Dendritic cell treated with granulocyte-macrophage colony-stimulating factor and Interleukin-4, amounts not matched to agents 40 ng/mL and 50 ng/mL, for 4 days (primary cell): ENCODE results near the gene DNAJC7.
A peak's percentile ranks its signal among the peaks of the same experiment; 100 is the strongest.

Experiments used
- H3K27ac Mint-ChIP-seq: one replicate; pipeline ENCODE4 v1.8.0; 2022; ENCODE audit warnings: mild to moderate bottlenecking, mixed read lengths
- H3K27me3 Mint-ChIP-seq: one replicate; pipeline ENCODE4 v1.8.0; 2022; ENCODE audit warnings: mild to moderate bottlenecking, mixed read lengths
- H3K36me3 Mint-ChIP-seq: one replicate; pipeline ENCODE4 v1.8.0; 2022; ENCODE audit warnings: low read depth, mixed read lengths
- H3K4me1 Mint-ChIP-seq: one replicate; pipeline ENCODE4 v1.8.0; 2022; ENCODE audit warnings: low read depth, mixed read lengths
- H3K4me3 Mint-ChIP-seq: one replicate; pipeline ENCODE4 v1.8.0; 2022; ENCODE audit warnings: mild to moderate bottlenecking, moderate library complexity, mixed read lengths
- H3K9me3 Mint-ChIP-seq: one replicate; pipeline ENCODE4 v1.8.0; 2022; ENCODE audit warnings: mixed read lengths
- intact Hi-C: fragments of 100-400 bp; cut with micrococcal nuclease; formaldehyde crosslinking; loops from one replicate; pipeline ENCODE4 v1.15.0; 2022

Gene DNAJC7

DNA sequence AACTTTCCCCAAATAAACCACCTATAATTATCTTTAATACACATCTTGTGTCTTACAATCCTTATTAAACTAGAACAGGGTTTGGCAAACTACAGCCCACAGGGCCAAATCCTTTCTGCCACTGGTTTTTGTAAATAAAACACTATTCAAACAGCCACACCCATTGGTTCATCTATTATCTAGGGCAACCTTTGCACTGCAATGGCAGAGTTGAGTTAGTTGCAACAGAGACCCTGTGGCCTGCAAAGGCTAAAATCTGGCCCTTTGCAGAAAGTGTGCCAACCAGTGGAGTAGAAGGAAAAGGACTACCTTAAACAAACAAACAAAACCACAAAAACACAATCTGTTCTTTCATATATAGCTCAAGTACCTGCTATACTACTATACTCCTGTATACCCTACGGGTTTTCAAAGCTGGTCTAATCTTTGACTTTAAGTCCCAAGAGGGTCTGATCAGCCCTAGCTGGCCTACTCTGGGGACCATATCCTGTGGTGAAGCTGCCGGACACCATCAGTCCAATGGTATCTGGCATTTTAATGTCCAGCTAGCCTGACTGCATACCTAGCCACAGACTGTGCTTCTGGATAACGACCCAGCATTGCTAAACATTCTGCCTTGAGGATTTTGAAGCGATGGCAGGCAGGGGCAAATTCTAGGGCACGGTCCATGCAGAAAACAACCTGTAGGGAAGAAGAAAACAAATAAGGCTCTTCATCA is 27.4 kb downstream of the DNAJC7 start:
- Mint-ChIP-seq H3K4me1 (no peaks in the 10 kb centered on the region), H3K27me3 (no peaks in the 10 kb centered on the region), H3K27ac (no peak overlapping the region), H3K9me3 (no peaks in the 10 kb centered on the region), H3K4me3 (no peak overlapping the region), H3K36me3 (peaks cover 100% of the 10 kb centered on the region)
- intact Hi-C loops = no loop called here

DNA sequence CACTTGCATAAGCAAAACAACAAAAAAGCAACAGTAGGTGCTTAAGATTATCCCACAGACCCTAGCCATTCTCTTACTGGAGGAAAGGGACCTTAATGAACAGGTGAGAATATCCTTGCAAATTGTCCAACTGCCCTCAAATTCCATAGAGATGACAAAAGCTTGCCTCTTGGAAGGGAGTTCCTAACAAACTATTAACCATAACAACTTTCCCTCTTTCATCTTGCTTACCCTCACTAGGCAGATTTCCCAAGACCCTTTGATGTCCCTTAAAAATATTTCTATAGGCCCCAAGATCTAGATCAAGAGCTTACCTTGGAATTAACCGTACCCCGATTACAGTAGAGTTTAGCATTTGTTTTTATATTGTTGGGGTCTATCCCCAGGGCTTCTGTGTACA is 28.8 kb downstream of the DNAJC7 start:
- Mint-ChIP-seq H3K4me3 (no peak overlapping the region), H3K36me3 (peaks cover 100% of the 10 kb centered on the region), H3K9me3 (no peaks in the 10 kb centered on the region), H3K27ac (no peak overlapping the region), H3K4me1 (no peaks in the 10 kb centered on the region), H3K27me3 (no peaks in the 10 kb centered on the region)
- intact Hi-C loops = no loop called here

DNA sequence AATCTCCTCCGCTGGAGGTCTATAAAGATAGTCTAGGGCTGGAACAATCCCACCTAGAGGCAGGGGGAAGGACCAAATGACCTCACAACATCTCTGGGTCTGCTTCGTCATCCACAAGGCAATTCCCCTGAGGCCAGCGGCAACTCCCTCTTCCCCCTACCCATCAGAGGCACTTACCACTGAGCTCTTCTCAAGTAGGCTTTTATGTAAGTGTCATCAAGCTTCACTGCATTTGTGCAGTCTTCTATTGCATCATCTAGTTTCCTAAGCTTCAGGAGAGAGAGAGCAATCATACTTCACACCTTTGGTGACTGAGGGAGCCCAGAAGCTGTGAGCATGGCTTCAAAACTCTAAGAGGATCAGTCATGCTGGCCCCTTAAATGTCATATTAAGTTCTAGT is 29.6 kb downstream of the DNAJC7 start:
- Mint-ChIP-seq H3K36me3 (peaks cover 100% of the 10 kb centered on the region), H3K4me3 (no peak overlapping the region), H3K27ac (no peak overlapping the region), H3K9me3 (no peaks in the 10 kb centered on the region), H3K27me3 (no peaks in the 10 kb centered on the region), H3K4me1 (no peaks in the 10 kb centered on the region)
- intact Hi-C loops = no loop called here

DNA sequence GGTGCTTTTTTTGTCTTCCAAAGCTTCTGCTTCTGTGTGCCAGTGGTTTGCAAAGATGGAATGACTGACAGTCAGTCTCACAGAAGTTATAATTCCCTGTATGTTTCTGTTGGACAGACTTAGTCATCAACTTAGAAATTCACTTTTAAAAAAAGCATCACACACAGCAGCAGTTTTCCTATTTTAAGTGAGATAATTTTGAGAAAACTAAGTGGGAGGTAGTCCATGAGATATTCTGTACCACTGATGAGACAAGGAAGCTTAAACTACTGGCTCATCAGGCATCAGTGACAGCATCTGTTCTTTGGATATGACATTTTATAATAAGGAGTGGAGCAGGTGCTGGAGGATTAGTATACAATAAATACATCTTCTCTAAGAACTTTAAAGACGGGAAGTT is 30.6 kb downstream of the DNAJC7 start:
- intact Hi-C loops = no loop called here
- Mint-ChIP-seq H3K4me1 (no peaks in the 10 kb centered on the region), H3K4me3 (no peak overlapping the region), H3K36me3 (peaks cover 100% of the 10 kb centered on the region), H3K27ac (no peak overlapping the region), H3K27me3 (no peaks in the 10 kb centered on the region), H3K9me3 (no peaks in the 10 kb centered on the region)

DNA sequence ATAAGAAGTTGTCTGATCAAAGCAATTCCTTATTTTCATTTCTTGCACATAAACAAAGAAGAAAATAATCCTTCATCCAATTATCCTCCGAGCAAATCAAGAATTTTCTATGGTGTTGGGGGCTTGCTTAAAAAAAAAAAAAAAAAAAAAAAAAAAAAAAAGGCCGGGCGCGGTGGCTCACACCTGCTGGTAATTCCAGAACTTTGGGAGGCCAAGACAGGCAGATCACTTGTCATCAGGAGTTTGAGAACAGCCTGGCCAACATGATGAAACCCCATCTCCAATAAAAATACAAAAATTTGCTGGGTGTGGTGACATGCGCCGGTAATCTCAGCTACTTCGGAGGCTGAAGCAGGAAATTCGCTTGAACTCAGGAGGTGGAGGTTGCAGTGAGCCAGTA is 31.3 kb downstream of the DNAJC7 start:
- no peak overlapping the region for H3K4me3 Mint-ChIP-seq
- H3K9me3 Mint-ChIP-seq = no peaks in the 10 kb centered on the region
- intact Hi-C loops = no loop called here
- no peaks in the 10 kb centered on the region for H3K4me1 Mint-ChIP-seq
- H3K27ac Mint-ChIP-seq = no peak overlapping the region
- H3K36me3 Mint-ChIP-seq = peaks cover 100% of the 10 kb centered on the region
- H3K27me3 Mint-ChIP-seq = no peaks in the 10 kb centered on the region

DNA sequence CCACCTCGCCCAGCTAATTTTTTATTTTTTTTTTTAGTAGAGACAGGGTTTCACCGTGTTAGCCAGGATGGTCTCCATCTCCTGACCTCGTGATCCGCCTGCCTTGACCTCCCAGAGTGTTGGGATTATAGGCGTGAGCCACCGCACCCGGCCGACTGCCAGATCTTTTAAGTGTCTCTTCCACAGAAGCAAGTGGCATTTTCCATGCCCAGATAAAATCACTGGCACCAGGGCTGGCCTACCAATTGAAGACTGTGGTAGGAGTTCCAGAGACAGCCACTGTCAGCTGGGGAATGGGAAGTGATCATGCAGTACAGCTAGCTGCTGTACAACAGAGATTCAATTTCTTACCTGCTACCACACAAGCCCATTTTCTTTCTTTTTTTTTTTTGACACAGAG is 32.8 kb downstream of the DNAJC7 start:
- H3K27me3 Mint-ChIP-seq = no peaks in the 10 kb centered on the region
- peaks cover 100% of the 10 kb centered on the region for H3K36me3 Mint-ChIP-seq
- no peaks in the 10 kb centered on the region for H3K9me3 Mint-ChIP-seq
- H3K4me3 Mint-ChIP-seq = no peak overlapping the region
- no peak overlapping the region for H3K27ac Mint-ChIP-seq
- intact Hi-C loops = no loop called here
- H3K4me1 Mint-ChIP-seq = no peaks in the 10 kb centered on the region

DNA sequence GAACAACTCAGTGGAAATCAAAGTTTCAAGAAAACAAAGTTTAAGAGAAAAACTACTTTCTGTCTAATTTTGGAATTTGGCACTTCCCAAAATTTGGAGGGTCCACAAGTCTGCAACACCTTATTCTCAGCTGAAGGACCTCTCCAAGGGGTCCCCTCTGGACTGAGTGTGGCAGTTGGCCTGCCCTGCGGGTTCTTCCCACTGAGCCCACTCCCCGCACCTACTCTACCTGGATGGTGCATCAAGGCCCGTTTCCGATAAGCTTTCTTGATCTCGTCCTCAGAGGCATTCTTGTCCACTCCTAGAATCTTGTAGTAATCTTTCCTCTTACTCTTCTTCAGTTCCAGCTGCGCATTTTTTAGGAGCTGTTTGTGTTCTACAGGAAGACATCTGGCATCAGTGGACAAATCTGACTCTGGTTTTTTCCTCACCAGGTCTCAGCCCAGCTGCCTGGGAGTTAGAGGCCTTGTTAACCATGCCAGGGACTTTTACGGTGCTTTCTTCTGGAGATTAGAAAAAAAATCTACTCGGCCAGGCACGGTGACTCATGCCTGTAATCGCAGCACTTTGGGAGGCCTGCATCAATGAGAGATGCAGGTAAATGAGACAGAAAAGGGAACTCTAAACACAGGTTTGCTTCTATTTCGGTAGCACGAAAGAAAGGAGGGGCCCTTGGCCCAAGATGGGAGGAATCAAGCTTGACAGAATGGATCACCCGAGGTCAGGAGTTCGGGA is 35.0 kb downstream of the DNAJC7 start:
- intact Hi-C loops = no loop called here
- Mint-ChIP-seq H3K27me3 (no peaks in the 10 kb centered on the region), H3K27ac (no peak overlapping the region), H3K36me3 (peaks cover 99% of the 10 kb centered on the region), H3K4me1 (peaks cover 5% of the 10 kb centered on the region), H3K4me3 (no peak overlapping the region), H3K9me3 (no peaks in the 10 kb centered on the region)

DNA sequence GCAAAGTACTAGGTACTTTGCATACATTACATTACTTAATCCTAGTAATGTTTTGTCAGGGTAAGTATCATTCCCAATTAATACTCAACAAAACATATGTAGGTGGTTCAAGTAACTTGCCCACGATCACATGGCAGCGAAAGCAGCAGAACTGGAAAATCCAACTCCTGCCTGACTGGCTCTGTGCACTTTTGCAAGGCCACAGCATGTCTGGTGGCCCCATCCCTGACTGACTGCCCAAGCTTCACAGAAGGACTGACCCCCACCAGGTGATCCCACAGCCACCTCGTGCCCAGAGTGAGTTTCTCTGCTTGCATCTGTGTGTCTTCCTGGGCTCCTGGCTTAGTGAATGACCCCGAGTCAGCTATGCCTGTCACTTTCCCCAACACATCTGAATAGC is 39.2 kb downstream of the DNAJC7 start:
- Mint-ChIP-seq H3K36me3 (peaks cover 99% of the 10 kb centered on the region), H3K27me3 (no peaks in the 10 kb centered on the region), H3K9me3 (no peaks in the 10 kb centered on the region), H3K4me3 (no peak overlapping the region), H3K27ac (no peak overlapping the region), H3K4me1 (peaks cover 5% of the 10 kb centered on the region)
- intact Hi-C loops = no loop called here

DNA sequence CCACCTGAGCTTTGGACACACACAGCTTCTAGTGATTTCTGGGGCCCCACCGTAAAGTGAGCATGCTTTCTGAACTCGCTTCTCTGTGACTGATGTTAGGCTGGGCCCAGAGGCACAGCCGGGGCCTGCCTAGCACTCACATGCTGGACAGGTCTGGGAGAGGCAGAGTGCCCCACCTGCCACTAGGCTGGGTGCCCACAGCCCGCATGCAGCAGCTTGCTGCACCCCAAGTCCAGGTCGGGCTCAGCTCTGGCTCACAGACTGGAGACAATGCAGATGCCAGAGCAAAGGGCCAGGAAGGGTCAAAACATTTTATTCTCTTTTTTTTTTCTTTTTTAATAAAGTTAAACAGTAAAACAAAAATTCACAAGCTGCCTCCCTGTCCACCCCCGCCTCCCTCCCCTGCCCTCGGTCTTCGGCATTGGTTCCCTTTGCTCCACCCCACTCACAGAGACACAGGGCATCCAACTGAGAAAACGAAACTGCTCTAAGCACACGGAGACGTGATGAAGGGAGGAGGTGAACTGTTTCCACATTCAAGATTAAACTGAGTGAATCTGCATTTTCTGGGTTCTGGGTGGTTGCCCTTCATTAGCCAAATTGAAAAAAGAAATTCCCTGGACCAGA is 41.0 kb downstream of the DNAJC7 start:
- no peak overlapping the region for H3K27ac Mint-ChIP-seq
- H3K4me1 Mint-ChIP-seq = peaks cover 17% of the 10 kb centered on the region
- no peaks in the 10 kb centered on the region for H3K9me3 Mint-ChIP-seq
- H3K27me3 Mint-ChIP-seq = no peaks in the 10 kb centered on the region
- H3K36me3 Mint-ChIP-seq = peaks cover 99% of the 10 kb centered on the region
- no peak overlapping the region for H3K4me3 Mint-ChIP-seq
- intact Hi-C loops = no loop called here

DNA sequence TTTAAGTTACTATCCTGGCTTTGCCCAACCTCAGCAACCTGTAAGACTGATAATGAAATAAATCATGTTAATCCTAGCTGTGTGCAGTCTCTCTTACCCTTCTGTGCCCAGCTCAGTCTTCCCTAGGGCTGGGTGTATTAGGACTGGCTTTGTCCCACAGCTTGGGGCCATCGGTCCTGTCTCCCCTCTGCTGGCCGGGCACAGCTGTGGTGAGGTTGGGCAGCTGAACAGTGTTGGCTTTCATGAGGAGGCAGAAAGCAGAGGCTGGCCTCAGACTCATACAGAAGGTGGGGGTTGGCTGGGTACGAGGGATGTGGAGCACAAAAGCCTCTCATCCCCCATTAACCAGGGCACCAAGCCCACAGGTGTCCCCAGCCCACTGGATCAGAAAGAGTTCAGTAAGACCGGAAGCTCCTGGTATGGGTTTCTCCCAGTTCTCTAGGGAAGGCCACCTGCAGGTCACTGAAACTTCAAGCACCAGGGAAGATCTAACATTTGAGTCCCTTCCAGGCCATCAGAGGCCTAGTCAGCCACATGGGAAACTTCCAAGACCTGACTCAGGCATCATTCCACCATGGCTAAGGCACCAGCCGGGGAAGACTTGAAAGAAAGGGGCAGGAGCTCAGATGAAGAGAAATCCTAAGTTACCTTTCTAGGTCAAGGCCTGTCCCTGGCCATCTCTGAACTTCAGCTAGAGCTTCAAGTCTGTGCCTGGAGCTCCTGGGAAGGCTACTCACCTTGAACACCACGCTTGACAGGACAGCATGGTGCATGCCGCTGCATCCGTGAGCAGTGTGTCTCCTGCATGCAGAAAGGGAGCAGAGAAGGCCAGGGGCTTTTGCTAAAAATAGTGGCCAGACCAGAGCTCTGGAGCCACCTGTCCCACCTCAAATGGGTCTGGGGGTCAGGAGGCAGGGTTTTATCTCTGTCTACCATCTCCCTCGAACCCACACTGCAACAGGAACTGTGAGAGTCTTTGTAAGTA is 41.8 kb downstream of the DNAJC7 start:
- Mint-ChIP-seq H3K27ac (peak overlapping the region; percentile 32), H3K36me3 (peaks cover 99% of the 10 kb centered on the region), H3K27me3 (no peaks in the 10 kb centered on the region), H3K9me3 (no peaks in the 10 kb centered on the region), H3K4me3 (no peak overlapping the region), H3K4me1 (peaks cover 25% of the 10 kb centered on the region)
- intact Hi-C loops = no loop called here

DNA sequence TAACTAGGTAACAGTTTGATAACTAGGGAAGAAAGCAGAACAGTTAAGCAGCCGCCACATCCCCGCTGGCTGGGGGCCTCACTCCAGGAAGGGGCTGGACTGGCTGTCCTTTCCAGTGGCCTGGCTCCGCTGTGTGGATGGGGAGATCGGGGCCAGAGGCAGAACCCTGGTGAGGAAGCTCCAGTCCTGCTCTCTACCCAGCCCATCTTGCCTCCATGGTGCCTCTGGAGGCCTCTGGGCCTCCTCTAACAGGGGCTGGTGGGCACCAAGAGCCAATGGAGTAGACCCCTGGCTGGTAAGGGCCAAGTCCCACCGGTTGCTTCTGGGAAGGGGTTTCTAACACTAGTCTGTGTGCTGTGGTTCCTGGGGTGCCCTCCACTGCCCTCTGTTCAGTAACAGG is 42.6 kb downstream of the DNAJC7 start:
- no peak overlapping the region for H3K4me3 Mint-ChIP-seq
- peaks cover 99% of the 10 kb centered on the region for H3K36me3 Mint-ChIP-seq
- no peaks in the 10 kb centered on the region for H3K27me3 Mint-ChIP-seq
- peaks cover 25% of the 10 kb centered on the region for H3K4me1 Mint-ChIP-seq
- no peaks in the 10 kb centered on the region for H3K9me3 Mint-ChIP-seq
- intact Hi-C loops = no loop called here
- peak overlapping the region; percentile 32 for H3K27ac Mint-ChIP-seq

DNA sequence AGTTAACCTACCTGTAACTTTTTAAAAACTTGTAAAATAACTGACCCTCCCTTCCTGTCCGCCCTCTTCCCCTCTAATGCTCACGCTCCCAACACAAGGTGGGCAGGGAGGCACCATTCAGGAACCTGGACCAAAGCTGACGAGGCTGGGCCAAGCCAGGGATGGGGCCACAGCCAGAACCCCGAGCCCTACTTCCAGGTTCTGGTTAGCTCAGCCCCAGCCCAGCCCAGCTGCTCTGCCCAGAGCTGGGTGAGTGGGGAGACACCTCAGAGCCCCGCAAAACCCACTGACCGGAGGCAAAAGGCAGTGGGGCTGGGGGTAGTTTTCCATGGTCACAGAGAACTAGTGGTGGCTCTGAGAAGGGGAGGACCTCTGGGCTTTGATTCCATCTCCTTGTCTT is 43.2 kb downstream of the DNAJC7 start:
- Mint-ChIP-seq H3K4me3 (no peak overlapping the region), H3K9me3 (no peaks in the 10 kb centered on the region), H3K4me1 (peaks cover 25% of the 10 kb centered on the region), H3K27me3 (no peaks in the 10 kb centered on the region), H3K36me3 (peaks cover 100% of the 10 kb centered on the region), H3K27ac (peak overlapping the region; percentile 32)
- intact Hi-C loops = no loop called here

DNA sequence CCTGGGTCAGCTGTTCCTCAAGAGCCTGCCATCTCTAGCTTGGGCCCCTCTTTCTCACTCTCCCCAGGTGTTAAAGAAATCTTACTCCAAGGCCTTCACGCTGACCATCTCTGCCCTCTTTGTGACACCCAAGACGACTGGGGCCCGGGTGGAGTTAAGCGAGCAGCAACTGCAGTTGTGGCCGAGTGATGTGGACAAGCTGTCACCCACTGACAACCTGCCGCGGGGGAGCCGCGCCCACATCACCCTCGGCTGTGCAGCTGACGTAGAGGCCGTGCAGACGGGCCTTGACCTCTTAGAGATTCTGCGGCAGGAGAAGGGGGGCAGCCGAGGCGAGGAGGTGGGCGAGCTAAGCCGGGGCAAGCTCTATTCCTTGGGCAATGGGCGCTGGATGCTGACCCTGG is 43.8 kb downstream of the DNAJC7 start:
- Mint-ChIP-seq H3K4me3 (no peak overlapping the region), H3K4me1 (peaks cover 31% of the 10 kb centered on the region), H3K36me3 (peaks cover 100% of the 10 kb centered on the region)

More for the DNA sequence above, 43.8 kb downstream of the DNAJC7 start:
- Mint-ChIP-seq H3K9me3 (no peaks in the 10 kb centered on the region), H3K27ac (no peak overlapping the region), H3K27me3 (no peaks in the 10 kb centered on the region)
- intact Hi-C loops = no loop called here
